A673 (cell line): ENCODE data around the gene BTF3L4.

Experiments used
- CTCF ChIP-seq: fragments of 300-800, 200-600 bp; sonication (generic); conservative IDR thresholded peaks from 2 replicates; pipeline ENCODE4 v1.5.1; 2017; ENCODE audit warnings: low read depth, mild to moderate bottlenecking, antibody characterized with exemption, low read length, moderate library complexity, mixed read lengths
- EZH2 ChIP-seq: fragments of 200-600 bp; sonication (generic); IDR thresholded peaks from 2 replicates; pipeline ENCODE4 v1.6.1; 2017; ENCODE audit warnings: borderline replicate concordance, low read depth, mild to moderate bottlenecking, mixed read lengths, antibody characterized with exemption, low read length; ENCODE audit not compliant: poor library complexity, severe bottlenecking

- TF ChIP-seq CTCF (no peak), EZH2 (no peak)
Measured at GRCh38 chr1:52053862-52054261, 2.2 kb upstream of the BTF3L4 start.
